ENCODE measurements around the gene DPH1.
"Not testable (repeated sequence)": the region's sequence is repeated elsewhere in the genome, so short reads cannot be mapped to it uniquely, and the experiment has no call there.

Gene DPH1

GRCh38 chr17:2029911-2030778 lies at the start of gene DPH1:
Gene DPH1 (plus strand): TSS chr17:2030153. CDS start chr17:2030170, 17 bp downstream.
- DNase-seq (ENCODE audit: low read depth in 3 of 3): peak; percentile 78 to 88 (median 79)

GRCh38 chr17:1980665-1981250 lies 49.2 kb upstream of the DPH1 start:
- DNase-seq (ENCODE audit: low read depth in 3 of 3): no peak

- DNase-seq (ENCODE audit: low read depth in 3 of 3): not testable (repeated sequence)
Measured at GRCh38 chr17:1982793-1983366, 47.1 kb upstream of the DPH1 start.

GRCh38 chr17:1985093-1985492 lies 44.9 kb upstream of the DPH1 start:
- no peak for DNase-seq (ENCODE audit: low read depth in 3 of 3)

- no peak for DNase-seq (ENCODE audit: low read depth in 3 of 3)
Measured at GRCh38 chr17:1985686-1986085, 44.3 kb upstream of the DPH1 start.

GRCh38 chr17:1986783-1987451 lies 43.0 kb upstream of the DPH1 start:
- no peak for DNase-seq (ENCODE audit: low read depth in 3 of 3)

- DNase-seq (ENCODE audit: low read depth in 3 of 3): no peak
Measured at GRCh38 chr17:1989135-1989534, 40.8 kb upstream of the DPH1 start.

DNA sequence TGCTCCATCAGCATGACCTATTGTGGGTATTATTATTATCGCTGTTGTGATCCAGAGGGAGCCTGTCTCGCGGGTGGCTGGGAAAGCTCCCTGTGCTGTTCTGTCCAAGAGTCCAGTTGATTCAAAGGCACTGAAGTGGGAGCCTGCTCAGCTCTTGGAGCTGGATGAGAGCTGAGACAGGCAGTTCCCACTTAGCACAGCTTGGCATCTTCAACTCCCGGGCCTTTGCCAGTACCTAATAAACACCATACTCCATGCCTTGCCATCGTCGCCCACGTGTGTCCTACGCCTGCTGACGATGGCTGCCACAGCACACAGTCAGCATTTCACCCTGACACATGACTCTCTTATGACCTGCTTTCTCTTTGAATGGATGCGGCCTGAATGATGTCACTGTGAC lies 37.4 kb upstream of the DPH1 start:
- no peak for DNase-seq (ENCODE audit: low read depth in 3 of 3)

- DNase-seq (ENCODE audit: low read depth in 3 of 3): no peak
Measured at GRCh38 chr17:1994707-1995106, 35.2 kb upstream of the DPH1 start.

DNA sequence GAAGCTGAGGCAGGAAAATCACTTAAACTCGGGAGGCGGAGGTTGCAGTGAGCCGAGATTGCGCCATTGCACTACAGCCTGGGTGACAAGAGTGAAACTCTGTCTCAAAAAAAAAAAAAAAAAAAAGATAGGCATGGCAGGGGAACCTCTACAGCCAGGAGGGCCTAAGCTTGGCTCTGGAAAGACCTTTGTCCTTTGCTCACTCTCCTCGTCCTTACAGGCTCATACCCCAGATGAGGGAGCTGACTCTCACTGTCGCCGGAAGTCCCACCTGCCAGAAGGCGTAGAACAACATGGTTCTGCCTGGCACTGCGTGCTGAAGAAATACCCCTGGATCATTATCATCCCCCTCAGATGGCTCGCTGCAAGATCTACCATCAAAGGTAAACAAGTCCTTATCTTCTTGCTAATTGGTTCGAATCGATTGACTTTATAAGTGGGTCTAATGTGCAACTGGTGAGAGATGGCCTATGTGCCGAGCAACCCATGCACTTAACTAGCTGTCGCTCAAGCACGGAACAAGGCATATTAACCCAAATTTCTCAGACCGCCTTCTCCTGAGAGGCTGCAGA lies 34.5 kb upstream of the DPH1 start:
- no peak for DNase-seq (ENCODE audit: low read depth in 3 of 3)

DNA sequence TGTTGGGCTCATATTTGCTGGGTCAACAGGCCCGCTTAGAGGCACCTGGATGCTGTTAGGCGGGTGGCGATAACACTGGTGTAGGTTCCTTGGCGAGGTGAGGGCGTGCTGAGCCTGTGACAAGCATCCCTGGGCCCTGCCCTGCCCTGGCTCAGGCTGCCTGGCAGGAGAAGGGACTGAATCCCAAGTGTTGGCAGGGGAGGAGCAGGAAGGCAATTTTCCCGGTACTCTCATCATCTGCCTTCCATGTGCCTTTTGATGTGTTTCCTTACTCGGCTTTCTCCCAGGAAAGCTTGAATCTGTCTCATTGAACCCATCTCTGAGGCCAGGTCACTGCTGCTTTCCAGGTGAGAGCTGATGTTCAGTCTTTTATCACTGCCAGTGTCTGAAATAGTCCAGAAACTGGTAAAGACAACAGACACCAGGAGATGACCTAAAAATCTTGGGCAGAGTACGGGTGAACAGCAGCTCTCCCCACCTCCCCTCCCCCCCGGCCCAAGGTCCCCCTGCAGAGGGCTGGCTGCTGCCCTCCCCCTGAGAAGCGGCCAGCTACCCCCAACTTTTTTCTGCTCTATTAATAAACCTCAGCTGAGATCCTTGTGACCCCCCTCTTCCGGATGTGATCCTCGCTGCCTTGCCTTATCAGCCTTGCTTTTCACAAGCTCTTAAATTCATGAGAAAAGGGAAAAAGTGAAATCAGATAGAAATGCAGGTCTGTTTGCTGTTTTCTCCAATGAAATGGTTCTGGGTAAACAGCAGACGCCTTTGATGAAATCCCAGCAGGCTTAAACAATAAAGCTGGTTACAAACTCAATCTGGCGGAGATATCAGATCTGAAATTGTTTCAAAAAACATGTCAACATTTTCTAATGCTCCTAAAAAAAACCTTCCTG lies 33.8 kb upstream of the DPH1 start:
- DNase-seq (ENCODE audit: low read depth in 3 of 3): no peak

DNA sequence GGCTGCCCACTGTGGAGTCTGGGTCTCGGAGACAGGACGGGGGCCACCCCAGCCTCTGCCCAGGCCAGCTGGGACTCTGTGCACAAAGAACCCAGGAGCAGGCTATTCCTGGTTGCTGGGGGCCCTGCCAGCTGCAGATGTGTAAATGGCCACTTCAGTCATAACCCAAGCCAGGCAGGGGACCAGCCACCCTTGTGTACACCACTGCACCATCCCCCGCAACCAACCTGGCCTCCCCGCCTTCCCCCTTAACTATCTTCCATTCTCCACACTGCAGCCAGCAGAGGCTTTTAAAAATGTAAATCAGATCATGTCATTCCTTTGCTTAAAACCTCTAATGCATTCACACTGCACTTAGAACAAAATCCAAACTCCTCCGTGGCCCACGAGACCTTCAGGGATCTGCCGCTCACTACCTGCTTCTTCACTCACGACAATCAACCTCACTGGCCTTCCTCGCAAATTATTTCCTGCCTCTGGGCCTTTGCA lies 33.1 kb upstream of the DPH1 start:
- no peak for DNase-seq (ENCODE audit: low read depth in 3 of 3)

- no peak for DNase-seq (ENCODE audit: low read depth in 3 of 3)
Measured at GRCh38 chr17:1997289-1997926, 32.5 kb upstream of the DPH1 start.

GRCh38 chr17:1997927-1998742 lies 31.8 kb upstream of the DPH1 start:
- no peak for DNase-seq (ENCODE audit: low read depth in 3 of 3)

DNA sequence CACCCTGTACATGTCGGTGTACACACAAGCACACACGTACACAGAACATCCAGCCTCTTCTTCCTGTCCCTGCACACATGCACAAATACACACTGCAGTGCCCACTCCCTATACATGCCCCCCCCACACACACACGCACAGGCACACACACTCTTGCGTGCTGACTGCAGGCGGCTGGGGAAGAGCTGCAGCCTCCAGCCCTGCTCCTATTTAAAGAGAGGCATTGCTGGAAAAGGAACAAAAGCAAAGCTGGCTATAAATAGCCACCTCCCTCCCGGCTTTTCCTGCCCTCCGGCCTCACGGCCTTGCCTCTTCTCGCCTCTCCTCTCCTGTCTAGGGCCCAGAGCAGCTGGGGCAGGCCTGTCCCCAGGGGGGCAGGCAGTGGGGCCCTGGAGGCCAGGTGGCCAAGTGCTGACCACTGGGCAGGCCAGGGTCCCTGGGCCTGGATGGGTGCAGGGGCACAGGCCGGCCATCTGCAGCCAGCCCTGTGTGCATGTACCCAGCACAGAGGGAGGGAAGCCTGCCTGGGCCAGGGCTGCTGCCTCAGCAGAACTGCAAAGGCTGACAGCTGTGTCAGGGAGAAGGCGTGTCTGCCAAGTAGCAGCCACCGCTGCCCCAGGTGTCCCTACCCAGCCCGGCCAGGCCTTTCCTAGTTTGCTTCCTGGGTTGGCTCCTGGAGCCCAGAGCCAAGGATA lies 30.2 kb upstream of the DPH1 start:
- DNase-seq (ENCODE audit: low read depth in 3 of 3): no peak

DNA sequence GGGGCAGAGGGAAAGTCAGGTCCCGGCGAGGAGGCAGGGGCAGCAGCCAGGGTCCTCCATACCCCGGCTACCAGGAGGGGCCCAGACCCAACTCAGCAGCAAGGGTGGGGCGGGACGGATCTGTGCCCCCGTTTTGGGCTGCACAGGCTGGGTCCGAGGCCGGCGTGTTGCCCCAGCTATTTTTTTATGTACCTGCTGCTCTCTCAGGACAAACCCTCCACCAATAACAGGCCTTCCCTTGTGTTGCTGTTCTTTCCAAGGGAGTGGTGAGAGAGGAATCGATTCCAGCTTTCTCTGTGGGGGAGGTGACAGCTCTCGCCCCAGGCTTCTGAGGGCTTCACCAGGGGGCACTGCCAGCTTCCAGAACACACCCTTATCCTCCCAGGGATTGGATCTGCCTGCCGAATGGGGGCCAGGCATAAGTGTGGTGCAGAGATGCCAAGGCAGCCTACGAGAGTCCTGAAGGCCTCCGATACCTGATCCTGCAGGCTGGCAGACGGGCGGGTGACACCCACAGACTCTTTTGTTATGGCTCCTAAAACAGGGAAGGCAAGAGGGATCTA lies 27.1 kb upstream of the DPH1 start:
- no peak for DNase-seq (ENCODE audit: low read depth in 3 of 3)

DNA sequence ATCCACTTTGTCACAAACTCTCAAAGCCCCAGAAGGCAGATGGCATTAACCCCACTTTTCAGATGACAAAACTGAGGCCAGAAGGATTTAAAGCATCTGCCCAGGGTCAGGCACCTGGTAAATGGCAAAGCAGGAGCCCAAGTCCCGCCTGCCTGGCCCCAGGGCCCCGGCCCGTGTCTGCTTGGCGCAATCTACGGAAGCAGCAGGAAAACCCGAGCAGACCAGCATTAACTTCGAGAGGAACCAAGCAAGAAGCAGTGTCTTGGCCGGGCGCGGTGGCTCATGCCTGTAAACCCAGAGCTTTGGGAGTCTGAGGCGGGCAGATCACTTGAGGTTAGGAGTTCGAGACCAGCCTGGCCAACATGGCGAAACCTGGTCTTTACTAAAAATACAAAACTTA lies 26.4 kb upstream of the DPH1 start:
- DNase-seq (ENCODE audit: low read depth in 3 of 3): no peak

GRCh38 chr17:2004435-2004952 lies 25.5 kb upstream of the DPH1 start:
- DNase-seq (ENCODE audit: low read depth in 3 of 3): no peak
